ENCODE data around the gene PITHD1.

GRCh38 chr1:23804183-23804835 lies 26.1 kb downstream of the PITHD1 start:
- TF ChIP-seq, protein P1, sequence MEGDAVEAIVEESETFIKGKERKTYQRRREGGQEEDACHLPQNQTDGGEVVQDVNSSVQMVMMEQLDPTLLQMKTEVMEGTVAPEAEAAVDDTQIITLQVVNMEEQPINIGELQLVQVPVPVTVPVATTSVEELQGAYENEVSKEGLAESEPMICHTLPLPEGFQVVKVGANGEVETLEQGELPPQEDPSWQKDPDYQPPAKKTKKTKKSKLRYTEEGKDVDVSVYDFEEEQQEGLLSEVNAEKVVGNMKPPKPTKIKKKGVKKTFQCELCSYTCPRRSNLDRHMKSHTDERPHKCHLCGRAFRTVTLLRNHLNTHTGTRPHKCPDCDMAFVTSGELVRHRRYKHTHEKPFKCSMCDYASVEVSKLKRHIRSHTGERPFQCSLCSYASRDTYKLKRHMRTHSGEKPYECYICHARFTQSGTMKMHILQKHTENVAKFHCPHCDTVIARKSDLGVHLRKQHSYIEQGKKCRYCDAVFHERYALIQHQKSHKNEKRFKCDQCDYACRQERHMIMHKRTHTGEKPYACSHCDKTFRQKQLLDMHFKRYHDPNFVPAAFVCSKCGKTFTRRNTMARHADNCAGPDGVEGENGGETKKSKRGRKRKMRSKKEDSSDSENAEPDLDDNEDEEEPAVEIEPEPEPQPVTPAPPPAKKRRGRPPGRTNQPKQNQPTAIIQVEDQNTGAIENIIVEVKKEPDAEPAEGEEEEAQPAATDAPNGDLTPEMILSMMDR (conservative IDR thresholded peaks at IDR 0.05 in 1 of 2, IDR thresholded peaks at IDR 0.05 in 1 of 2; ENCODE audit: extremely low read depth in 1 of 2, insufficient read depth in 1 of 2, low read depth in 1 of 2, low read length in 2 of 2), result no peak
- no peak for TF ChIP-seq EZH2 (IDR thresholded peaks at IDR 0.05; ENCODE audit: borderline replicate concordance, low read length)

Measured in mammary epithelial cell (primary cell).